Endometrium (tissue), 2 donors: ENCODE data around the gene GSDMA.

Experiments used
- FAIRE-seq: peaks from 2 replicates; lab custom pipeline; 2012; peaks lifted over from hg19 to GRCh38; lab: Jason Lieb, UNC
- donor health status: control.
- donor health status: control.

Gene GSDMA

DNA sequence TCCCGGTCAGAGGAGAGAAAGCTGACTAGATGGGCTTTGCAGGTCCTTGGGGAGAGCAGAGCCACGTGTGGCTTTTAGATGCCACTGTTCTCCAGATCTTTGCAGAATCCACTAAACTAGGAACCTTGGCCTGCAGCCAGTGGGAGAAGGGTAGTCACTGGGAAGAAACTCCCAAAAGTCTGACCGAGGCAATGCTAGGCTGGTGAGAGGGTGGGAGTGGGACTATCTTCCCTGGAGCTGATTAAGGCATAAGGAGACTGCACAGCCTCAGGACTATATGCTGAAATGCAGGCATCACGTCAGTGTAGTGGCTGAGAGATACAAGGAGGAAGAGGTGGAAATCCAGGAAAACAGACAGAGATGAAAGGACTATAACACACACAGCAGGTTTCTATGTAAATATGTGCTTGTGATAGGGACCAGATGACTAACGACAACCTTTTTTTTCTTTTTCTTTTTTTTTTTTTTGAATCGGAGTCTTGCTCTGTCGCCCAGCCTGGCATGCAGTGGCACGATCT lies 2.2 kb upstream of the GSDMA start:
- no peak for FAIRE-seq

DNA sequence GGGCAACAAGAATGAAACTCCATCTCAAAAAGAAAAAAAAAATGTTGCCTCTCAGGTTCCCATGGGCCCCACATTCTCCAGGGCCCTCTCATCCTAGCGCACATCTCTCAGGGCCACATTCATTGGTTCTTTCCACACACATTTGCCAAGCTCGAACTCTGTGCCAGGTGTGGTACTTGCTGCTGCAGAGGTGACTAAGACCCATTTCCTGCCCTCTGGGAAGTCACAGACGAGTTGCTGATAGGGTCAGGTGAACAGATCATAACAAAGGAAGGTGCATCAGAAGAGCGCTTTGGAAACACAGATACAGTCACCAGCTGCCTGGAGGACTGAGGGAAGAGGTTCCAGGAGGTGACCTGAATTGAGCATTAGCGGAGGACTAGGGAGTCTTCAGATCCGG lies 1.0 kb downstream of the GSDMA start:
- no peak for FAIRE-seq

- no peak for FAIRE-seq
Measured at GRCh38 chr17:39965017-39965699, 2.4 kb downstream of the GSDMA start.

DNA sequence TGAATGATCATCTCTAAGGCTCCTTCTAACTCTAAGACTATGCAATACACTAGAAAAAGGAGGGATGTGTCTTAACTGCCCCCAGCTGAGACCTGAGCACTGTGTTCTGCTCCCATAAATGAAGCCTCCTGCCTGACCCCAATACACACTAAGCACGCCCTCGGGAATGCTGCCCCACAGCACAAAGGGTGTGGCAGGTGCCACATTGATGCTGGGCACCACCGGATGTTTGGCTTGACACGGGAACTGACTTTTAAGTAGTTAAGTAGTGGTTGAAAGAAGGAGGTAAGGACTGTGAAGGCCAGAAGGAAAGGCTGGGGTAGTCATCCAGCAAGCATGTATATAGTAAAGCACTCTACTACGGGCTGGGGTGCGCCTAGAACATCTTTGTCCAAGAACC lies 4.0 kb downstream of the GSDMA start:
- FAIRE-seq: no peak

- FAIRE-seq: no peak
Measured at GRCh38 chr17:39968761-39969160, 6.0 kb downstream of the GSDMA start.

GRCh38 chr17:39969375-39969774 lies 6.6 kb downstream of the GSDMA start:
- FAIRE-seq: no peak

- FAIRE-seq: no peak
Measured at GRCh38 chr17:39970157-39970692, 7.4 kb downstream of the GSDMA start.

GRCh38 chr17:39971076-39971603 lies 8.3 kb downstream of the GSDMA start:
- FAIRE-seq: no peak

DNA sequence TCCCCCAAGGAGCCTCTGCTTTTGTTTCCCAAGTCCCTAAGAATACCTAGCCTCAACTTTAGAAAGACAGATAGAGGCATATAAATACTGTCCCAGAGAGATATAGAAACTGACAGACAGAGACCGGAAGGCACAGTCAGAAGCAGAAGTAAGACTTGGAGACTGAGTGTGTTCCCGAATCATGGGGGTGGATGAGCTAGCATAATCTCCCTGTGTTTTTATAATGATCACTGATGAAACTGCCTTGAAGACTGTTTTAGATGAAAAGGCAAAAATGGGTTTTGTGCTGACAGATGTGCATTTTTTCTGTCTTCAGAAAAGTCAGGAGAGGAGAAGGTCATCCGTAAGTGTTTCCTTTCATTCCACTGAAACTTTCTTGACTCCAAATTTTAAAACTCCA lies 9.5 kb downstream of the GSDMA start:
- no peak for FAIRE-seq

- no peak for FAIRE-seq
Measured at GRCh38 chr17:39973496-39973895, 10.7 kb downstream of the GSDMA start.

GRCh38 chr17:39974433-39974832 lies 11.6 kb downstream of the GSDMA start:
- FAIRE-seq: no peak

GRCh38 chr17:39975801-39976200 lies 13.0 kb downstream of the GSDMA start:
- FAIRE-seq: no peak

DNA sequence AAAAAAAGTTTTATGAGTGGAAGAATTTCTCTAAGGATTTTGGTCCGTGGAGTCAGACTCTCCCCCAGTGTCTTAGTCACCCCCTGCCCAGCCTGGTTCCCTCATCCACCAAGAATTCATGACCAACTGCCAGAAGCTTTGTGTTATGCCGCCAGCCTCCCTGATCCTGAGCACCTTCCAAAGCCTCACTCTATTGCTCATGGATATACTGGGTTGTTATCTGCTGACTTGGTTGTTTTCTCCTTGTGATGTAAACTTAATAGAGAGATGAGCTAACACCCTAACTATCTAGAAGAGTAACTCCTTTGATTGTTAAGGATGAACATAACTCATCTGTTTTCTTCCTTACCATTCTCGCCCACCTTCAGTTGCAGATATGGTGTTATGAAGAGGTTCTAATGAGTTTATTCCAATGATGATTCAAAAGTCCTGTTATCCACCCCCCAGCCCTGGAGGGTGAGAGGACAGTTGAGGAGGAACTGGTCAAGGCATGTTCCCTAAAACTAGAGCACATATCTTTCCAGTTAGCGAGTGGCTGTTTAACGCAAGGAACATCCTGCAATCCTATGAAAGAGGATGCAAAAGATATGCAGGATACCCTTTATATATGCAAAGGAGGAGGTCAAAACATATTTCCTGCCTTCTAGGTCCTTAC lies 16.3 kb downstream of the GSDMA start:
- FAIRE-seq: no peak

- FAIRE-seq: no peak
Measured at GRCh38 chr17:39979893-39980350, 17.1 kb downstream of the GSDMA start.

- FAIRE-seq: peak; percentile 99
Measured at GRCh38 chr17:39980351-39981206, 17.8 kb downstream of the GSDMA start, which contains the start of gene PSMD3. Gene PSMD3, plus strand, starts transcription at chr17:39980807. Its CDS starts 164 bp downstream, at chr17:39980971.

DNA sequence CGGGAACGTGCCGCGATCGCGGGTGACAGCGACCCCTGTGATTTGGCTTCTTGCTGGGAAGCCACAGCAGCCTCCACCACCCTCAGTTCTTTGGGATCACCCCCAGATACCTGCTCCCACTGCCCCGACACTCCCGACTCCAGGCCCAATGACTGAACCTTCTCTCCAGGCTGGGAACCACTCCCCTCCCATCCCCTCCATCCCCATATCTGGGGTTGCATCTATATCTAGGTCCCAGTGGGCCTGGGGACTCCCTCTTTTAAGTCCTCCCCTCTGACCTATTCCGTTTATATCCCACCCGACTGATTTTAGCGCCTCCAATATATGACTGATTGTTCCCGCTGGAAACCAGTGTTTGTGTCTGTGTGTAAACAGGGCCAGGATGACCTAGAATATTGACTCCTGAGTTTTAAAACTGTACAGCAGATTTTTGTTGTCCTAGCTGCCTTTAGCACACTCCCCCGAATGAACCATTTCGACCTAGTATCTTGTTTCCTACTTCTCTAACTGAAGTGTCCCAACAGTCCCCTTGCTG lies 18.5 kb downstream of the GSDMA start:
- FAIRE-seq: no peak

GRCh38 chr17:39981766-39982375 lies 19.1 kb downstream of the GSDMA start:
- no peak for FAIRE-seq

GRCh38 chr17:39988206-39988810 lies 25.5 kb downstream of the GSDMA start:
- no peak for FAIRE-seq

GRCh38 chr17:39994448-39994847 lies 31.6 kb downstream of the GSDMA start:
- FAIRE-seq: no peak

- FAIRE-seq: no peak
Measured at GRCh38 chr17:39995438-39995837, 32.6 kb downstream of the GSDMA start.

DNA sequence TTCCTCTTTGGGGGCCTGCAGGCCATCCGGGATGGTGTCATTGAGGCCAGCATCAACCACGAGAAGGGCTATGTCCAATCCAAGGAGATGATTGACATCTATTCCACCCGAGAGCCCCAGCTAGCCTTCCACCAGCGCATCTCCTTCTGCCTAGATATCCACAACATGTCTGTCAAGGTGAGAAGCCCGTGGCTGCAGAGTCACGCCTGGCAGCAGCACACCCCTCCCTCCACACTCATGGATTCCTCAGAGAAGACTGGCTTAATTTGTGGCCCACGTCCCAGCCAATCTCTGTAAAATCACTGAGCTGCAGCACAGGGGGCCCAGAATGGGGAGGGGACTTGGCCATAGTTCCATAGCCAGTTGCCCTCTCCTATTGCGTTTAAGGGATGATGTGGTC lies 33.4 kb downstream of the GSDMA start:
- no peak for FAIRE-seq
